ENCODE measurements around the gene CPTP.

The CPTP gene

GRCh38 chr1:1330366-1331067, 5.9 kb downstream of the CPTP start:
- DNase-seq (ENCODE audit: low read depth): no peak
- H3K4me3 ChIP-seq (ENCODE audit: low read depth, low read length): no peak overlapping the region
- no peak for TF ChIP-seq MAX (IDR thresholded peaks at IDR 0.05; ENCODE audit: low read depth, low read length)
- TF ChIP-seq POLR2A (IDR thresholded peaks at IDR 0.05; ENCODE audit: extremely low read depth, insufficient read length): no peak
- no peak for TF ChIP-seq MYC (IDR thresholded peaks at IDR 0.05; ENCODE audit: low read depth, low read length)
- TF ChIP-seq, protein P1, sequence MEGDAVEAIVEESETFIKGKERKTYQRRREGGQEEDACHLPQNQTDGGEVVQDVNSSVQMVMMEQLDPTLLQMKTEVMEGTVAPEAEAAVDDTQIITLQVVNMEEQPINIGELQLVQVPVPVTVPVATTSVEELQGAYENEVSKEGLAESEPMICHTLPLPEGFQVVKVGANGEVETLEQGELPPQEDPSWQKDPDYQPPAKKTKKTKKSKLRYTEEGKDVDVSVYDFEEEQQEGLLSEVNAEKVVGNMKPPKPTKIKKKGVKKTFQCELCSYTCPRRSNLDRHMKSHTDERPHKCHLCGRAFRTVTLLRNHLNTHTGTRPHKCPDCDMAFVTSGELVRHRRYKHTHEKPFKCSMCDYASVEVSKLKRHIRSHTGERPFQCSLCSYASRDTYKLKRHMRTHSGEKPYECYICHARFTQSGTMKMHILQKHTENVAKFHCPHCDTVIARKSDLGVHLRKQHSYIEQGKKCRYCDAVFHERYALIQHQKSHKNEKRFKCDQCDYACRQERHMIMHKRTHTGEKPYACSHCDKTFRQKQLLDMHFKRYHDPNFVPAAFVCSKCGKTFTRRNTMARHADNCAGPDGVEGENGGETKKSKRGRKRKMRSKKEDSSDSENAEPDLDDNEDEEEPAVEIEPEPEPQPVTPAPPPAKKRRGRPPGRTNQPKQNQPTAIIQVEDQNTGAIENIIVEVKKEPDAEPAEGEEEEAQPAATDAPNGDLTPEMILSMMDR (IDR thresholded peaks at IDR 0.05; ENCODE audit: low read depth, low read length): no peak

DNA sequence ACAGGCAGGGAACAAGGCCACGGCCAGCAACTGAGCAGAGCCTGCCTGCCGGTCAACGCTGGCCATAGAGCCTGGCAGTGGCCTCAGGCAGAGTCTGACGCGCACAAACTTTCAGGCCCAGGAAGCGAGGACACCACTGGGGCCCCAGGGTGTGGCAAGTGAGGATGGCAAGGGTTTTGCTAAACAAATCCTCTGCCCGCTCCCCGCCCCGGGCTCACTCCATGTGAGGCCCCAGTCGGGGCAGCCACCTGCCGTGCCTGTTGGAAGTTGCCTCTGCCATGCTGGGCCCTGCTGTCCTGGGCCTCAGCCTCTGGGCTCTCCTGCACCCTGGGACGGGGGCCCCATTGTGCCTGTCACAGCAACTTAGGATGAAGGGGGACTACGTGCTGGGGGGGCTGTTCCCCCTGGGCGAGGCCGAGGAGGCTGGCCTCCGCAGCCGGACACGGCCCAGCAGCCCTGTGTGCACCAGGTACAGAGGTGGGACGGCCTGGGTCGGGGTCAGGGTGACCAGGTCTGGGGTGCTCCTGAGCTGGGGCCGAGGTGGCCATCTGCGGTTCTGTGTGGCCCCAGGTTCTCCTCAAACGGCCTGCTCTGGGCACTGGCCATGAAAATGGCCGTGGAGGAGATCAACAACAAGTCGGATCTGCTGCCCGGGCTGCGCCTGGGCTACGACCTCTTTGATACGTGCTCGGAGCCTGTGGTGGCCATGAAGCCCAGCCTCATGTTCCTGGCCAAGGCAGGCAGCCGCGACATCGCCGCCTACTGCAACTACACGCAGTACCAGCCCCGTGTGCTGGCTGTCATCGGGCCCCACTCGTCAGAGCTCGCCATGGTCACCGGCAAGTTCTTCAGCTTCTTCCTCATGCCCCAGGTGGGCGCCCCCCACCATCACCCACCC, 6.7 kb downstream of the CPTP start, which contains the start of gene TAS1R3:
Gene TAS1R3, plus strand, starts transcription at position 213 of the 898 bp plus-strand sequence. Its CDS starts 66 bp downstream, at position 279.
- TF ChIP-seq MAX (IDR thresholded peaks at IDR 0.05; ENCODE audit: low read depth, low read length) (no peak), MYC (IDR thresholded peaks at IDR 0.05; ENCODE audit: low read depth, low read length) (no peak), POLR2A (IDR thresholded peaks at IDR 0.05; ENCODE audit: extremely low read depth, insufficient read length) (no peak)
- TF ChIP-seq, protein P1 (IDR thresholded peaks at IDR 0.05; ENCODE audit: low read depth, low read length): no peak
- no peak within 1 kb of the TSS for H3K4me3 ChIP-seq (ENCODE audit: low read depth, low read length)
- DNase-seq (ENCODE audit: low read depth): no peak

DNA sequence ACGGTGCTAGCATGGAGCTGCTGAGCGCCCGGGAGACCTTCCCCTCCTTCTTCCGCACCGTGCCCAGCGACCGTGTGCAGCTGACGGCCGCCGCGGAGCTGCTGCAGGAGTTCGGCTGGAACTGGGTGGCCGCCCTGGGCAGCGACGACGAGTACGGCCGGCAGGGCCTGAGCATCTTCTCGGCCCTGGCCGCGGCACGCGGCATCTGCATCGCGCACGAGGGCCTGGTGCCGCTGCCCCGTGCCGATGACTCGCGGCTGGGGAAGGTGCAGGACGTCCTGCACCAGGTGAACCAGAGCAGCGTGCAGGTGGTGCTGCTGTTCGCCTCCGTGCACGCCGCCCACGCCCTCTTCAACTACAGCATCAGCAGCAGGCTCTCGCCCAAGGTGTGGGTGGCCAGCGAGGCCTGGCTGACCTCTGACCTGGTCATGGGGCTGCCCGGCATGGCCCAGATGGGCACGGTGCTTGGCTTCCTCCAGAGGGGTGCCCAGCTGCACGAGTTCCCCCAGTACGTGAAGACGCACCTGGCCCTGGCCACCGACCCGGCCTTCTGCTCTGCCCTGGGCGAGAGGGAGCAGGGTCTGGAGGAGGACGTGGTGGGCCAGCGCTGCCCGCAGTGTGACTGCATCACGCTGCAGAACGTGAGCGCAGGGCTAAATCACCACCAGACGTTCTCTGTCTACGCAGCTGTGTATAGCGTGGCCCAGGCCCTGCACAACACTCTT, 7.6 kb downstream of the CPTP start:
- H3K4me3 ChIP-seq (ENCODE audit: low read depth, low read length): no peak overlapping the region
- DNase-seq (ENCODE audit: low read depth): no peak
- no peak for TF ChIP-seq MAX (IDR thresholded peaks at IDR 0.05; ENCODE audit: low read depth, low read length)
- TF ChIP-seq POLR2A (IDR thresholded peaks at IDR 0.05; ENCODE audit: extremely low read depth, insufficient read length): no peak
- TF ChIP-seq, protein P1 (IDR thresholded peaks at IDR 0.05; ENCODE audit: low read depth, low read length): no peak
- TF ChIP-seq MYC (IDR thresholded peaks at IDR 0.05; ENCODE audit: low read depth, low read length): no peak

DNA sequence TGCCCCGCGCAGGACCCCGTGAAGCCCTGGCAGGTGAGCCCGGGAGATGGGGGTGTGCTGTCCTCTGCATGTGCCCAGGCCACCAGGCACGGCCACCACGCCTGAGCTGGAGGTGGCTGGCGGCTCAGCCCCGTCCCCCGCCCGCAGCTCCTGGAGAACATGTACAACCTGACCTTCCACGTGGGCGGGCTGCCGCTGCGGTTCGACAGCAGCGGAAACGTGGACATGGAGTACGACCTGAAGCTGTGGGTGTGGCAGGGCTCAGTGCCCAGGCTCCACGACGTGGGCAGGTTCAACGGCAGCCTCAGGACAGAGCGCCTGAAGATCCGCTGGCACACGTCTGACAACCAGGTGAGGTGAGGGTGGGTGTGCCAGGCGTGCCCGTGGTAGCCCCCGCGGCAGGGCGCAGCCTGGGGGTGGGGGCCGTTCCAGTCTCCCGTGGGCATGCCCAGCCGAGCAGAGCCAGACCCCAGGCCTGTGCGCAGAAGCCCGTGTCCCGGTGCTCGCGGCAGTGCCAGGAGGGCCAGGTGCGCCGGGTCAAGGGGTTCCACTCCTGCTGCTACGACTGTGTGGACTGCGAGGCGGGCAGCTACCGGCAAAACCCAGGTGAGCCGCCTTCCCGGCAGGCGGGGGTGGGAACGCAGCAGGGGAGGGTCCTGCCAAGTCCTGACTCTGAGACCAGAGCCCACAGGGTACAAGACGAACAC, 8.3 kb downstream of the CPTP start:
- H3K4me3 ChIP-seq (ENCODE audit: low read depth, low read length): no peak overlapping the region
- TF ChIP-seq MAX (IDR thresholded peaks at IDR 0.05; ENCODE audit: low read depth, low read length): no peak
- no peak for TF ChIP-seq MYC (IDR thresholded peaks at IDR 0.05; ENCODE audit: low read depth, low read length)
- TF ChIP-seq, protein P1 (IDR thresholded peaks at IDR 0.05; ENCODE audit: low read depth, low read length): no peak
- no peak for TF ChIP-seq POLR2A (IDR thresholded peaks at IDR 0.05; ENCODE audit: extremely low read depth, insufficient read length)
- DNase-seq (ENCODE audit: low read depth): no peak
